T-helper 17 cell (primary cell): Measurements from ENCODE around the gene IL21. TPM values are rescaled to one million over a fixed set of nuclear protein-coding genes. Genes with fewer than 3 reads are reported as not detected.
"Not testable (repeated sequence)": the region's sequence is repeated elsewhere in the genome, so short reads cannot be mapped to it uniquely, and the experiment has no call there.

Experiments
- ATAC-seq: fragments of 150-1000 bp; cut with Tn5 transposase; 2 replicates; pipeline ENCODE4 v1.10.0; 2021; ENCODE audit warnings: mild to moderate bottlenecking, moderate library complexity
- DNase-seq, 3 donors: peaks; one replicate each; pipeline versions ENCODE4 v3.0.0 to v3.0.0-alpha.2; 2020 to 2021
- H3K9me3 ChIP-seq: one replicate; pipeline ENCODE4 v1.7.0; 2013; ENCODE audit warnings: low read length, mild to moderate bottlenecking; ENCODE audit not compliant: control insufficient read depth, poor library complexity, severe bottlenecking
- H3K27ac Mint-ChIP-seq: one replicate; pipeline ENCODE4 v1.8.0; 2022; ENCODE audit warnings: mild to moderate bottlenecking, moderate library complexity, mixed read lengths
- H3K27me3 Mint-ChIP-seq: one replicate; pipeline ENCODE4 v1.8.0; 2022; ENCODE audit warnings: mixed read lengths
- H3K36me3 Mint-ChIP-seq: one replicate; pipeline ENCODE4 v1.8.0; 2022; ENCODE audit warnings: low read depth, mixed read lengths
- H3K4me1 Mint-ChIP-seq: one replicate; pipeline ENCODE4 v1.8.0; 2022; ENCODE audit warnings: mild to moderate bottlenecking, mixed read lengths
- H3K4me3 Mint-ChIP-seq: one replicate; pipeline ENCODE4 v1.8.0; 2022; ENCODE audit warnings: mild to moderate bottlenecking, moderate library complexity, mixed read lengths
- total RNA-seq, 4 donors: library from RNA in 2 of 4; stranded (reverse) in 2 of 4; gene quantifications; one replicate each; pipeline ENCODE4 v1.2.3 and lab custom pipeline; 2022 to 2026

IL21 gene
- total RNA-seq, 2 donors from 2014 or later: 0.77 to 0.91 TPM

DNA sequence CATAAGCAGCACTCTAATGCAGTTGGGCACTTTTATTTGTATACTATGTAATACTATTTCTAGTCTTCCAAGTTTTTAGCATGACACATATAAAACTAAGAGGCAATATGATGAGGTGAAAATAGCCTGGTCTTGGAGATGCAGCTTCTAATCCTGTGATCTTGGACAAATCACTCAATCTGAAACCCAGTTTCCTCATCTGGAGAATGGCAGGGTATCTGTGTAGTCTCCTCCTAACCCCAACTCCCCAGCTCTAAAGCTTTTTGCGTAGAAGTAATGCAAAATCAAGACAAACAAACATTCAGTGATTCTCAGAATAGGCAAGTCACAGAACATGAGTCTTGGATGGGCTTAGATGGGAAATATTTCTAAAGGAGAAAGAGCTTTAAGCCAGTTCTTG, 36.7 kb upstream of the IL21 start:
- Mint-ChIP-seq H3K36me3 (no peaks in the 10 kb centered on the region), H3K27me3 (peaks cover 6% of the 10 kb centered on the region), H3K27ac (no peak overlapping the region), H3K4me1 (no peaks in the 10 kb centered on the region), H3K4me3 (no peak overlapping the region)
- no peaks in the 10 kb centered on the region for H3K9me3 ChIP-seq
- ATAC-seq (no peak), DNase-seq (no peak)

DNA sequence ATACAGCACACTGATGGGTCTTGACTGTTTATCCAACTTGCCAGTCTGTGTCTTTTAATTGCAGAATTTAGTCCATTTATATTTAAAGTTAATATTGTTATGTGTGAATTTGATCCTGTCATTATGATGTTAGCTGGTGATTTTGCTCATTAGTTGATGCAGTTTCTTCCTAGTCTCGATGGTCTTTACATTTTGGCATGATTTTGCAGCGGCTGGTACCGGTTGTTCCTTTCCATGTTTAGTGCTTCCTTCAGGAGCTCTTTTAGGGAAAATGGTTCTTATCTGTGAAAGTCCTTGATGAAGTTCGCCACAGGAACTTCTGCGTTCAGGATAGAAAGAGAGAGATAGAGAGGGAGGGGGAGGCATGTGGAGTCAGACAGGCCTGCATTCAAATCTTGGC, 35.7 kb upstream of the IL21 start:
- not testable (repeated sequence) for H3K36me3 Mint-ChIP-seq, H3K9me3 ChIP-seq, ATAC-seq, H3K27me3 Mint-ChIP-seq, H3K4me1 Mint-ChIP-seq, H3K4me3 Mint-ChIP-seq, H3K27ac Mint-ChIP-seq, DNase-seq

GRCh38 chr4:122652379-122652778, 31.5 kb upstream of the IL21 start:
- no peaks in the 10 kb centered on the region for H3K9me3 ChIP-seq
- peaks cover 2% of the 10 kb centered on the region for H3K4me1 Mint-ChIP-seq
- H3K36me3 Mint-ChIP-seq: no peaks in the 10 kb centered on the region
- DNase-seq (peak in 1 of 3 donors; percentile 23), ATAC-seq (peak; percentile 62)
- H3K27me3 Mint-ChIP-seq: no peaks in the 10 kb centered on the region
- no peak overlapping the region for H3K27ac Mint-ChIP-seq
- H3K4me3 Mint-ChIP-seq: no peak overlapping the region

GRCh38 chr4:122650148-122650547, 29.3 kb upstream of the IL21 start:
- DNase-seq (no peak), ATAC-seq (no peak)
- Mint-ChIP-seq H3K27ac (no peak overlapping the region), H3K27me3 (no peaks in the 10 kb centered on the region), H3K4me1 (peaks cover 2% of the 10 kb centered on the region), H3K4me3 (no peak overlapping the region), H3K36me3 (no peaks in the 10 kb centered on the region)
- H3K9me3 ChIP-seq: no peaks in the 10 kb centered on the region

GRCh38 chr4:122647656-122648055, 26.8 kb upstream of the IL21 start:
- Mint-ChIP-seq H3K4me3 (no peak overlapping the region), H3K36me3 (no peaks in the 10 kb centered on the region), H3K27me3 (no peaks in the 10 kb centered on the region), H3K27ac (no peak overlapping the region), H3K4me1 (peaks cover 2% of the 10 kb centered on the region)
- DNase-seq: no peak
- ATAC-seq: no peak
- no peaks in the 10 kb centered on the region for H3K9me3 ChIP-seq

GRCh38 chr4:122643257-122643656, 22.4 kb upstream of the IL21 start:
- no peaks in the 10 kb centered on the region for H3K9me3 ChIP-seq
- no peak overlapping the region for H3K27ac Mint-ChIP-seq
- ATAC-seq: no peak
- no peaks in the 10 kb centered on the region for H3K27me3 Mint-ChIP-seq
- DNase-seq: no peak
- H3K4me1 Mint-ChIP-seq: peaks cover 5% of the 10 kb centered on the region
- H3K4me3 Mint-ChIP-seq: no peak overlapping the region
- H3K36me3 Mint-ChIP-seq: no peaks in the 10 kb centered on the region

DNA sequence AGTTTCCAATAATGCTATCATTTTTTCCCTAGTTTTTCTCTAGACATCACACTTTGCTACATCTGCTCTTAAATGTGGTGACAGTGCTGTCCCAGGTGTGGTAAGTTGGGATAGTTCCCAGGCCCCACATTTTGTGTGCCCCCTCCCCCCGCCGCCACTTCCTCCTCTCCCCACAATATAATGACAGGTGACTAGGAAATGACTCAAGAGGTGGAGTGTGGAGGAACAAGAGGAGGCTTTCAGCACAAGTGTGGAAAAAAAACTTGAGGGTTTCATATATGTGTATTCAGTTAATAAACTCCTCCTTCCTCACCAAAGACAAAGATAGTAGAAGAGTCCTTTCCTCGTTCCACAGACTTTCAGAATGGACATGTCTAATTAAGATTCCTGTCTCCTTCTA, 18.3 kb upstream of the IL21 start:
- Mint-ChIP-seq H3K4me3 (no peak overlapping the region), H3K27me3 (peaks cover 7% of the 10 kb centered on the region), H3K36me3 (no peaks in the 10 kb centered on the region), H3K4me1 (peaks cover 14% of the 10 kb centered on the region), H3K27ac (no peak overlapping the region)
- DNase-seq (no peak), ATAC-seq (no peak)
- H3K9me3 ChIP-seq: no peaks in the 10 kb centered on the region

DNA sequence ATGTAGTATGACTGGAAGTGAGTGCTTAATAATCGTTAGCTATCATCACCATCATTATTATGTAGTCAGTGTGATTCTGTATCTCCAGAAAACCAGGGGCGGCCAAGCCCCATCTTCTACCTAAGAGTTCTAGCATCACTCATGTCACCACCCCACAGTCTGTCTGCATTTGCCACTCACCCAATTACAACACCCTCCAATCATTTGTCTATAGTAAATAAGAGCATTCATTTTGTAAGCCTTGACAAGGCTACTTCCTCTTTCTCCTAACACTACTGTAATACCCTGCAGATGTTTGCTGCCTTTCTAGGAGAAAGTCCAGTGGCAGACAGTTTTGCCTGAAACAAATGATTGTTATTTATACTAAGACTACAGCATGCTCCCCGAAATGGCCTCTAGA, 15.8 kb upstream of the IL21 start:
- Mint-ChIP-seq H3K27ac (no peak overlapping the region), H3K4me1 (peaks cover 28% of the 10 kb centered on the region), H3K4me3 (no peak overlapping the region), H3K36me3 (no peaks in the 10 kb centered on the region), H3K27me3 (peaks cover 13% of the 10 kb centered on the region)
- DNase-seq (no peak), ATAC-seq (no peak)
- no peaks in the 10 kb centered on the region for H3K9me3 ChIP-seq

GRCh38 chr4:122635205-122635604, 14.3 kb upstream of the IL21 start:
- H3K27ac Mint-ChIP-seq: no peak overlapping the region

DNA sequence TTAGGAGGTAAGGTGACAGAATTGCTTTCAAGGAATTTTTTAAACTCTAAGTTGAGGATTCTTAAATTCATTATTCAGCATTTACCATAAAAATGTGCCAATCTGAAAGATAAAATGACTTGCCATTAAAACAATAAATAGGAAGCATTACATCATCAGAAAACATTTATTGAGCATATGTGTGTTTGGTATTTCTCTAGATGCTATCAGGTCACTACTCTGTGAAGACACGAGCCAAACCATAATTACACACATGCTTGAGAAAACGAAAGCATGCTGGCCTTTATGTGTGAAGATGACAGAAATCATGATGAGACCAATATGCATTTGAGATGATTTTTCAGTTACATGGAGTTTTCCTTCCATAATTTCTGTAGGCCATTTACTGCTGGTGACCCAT, 12.3 kb upstream of the IL21 start:
- ATAC-seq (no peak), DNase-seq (no peak)
- Mint-ChIP-seq H3K4me1 (peaks cover 22% of the 10 kb centered on the region), H3K36me3 (no peaks in the 10 kb centered on the region), H3K4me3 (peak overlapping the region; percentile 1), H3K27ac (peak overlapping the region; percentile 62), H3K27me3 (peaks cover 17% of the 10 kb centered on the region)
- no peaks in the 10 kb centered on the region for H3K9me3 ChIP-seq

More at GRCh38 chr4:122635205-122635604, 14.3 kb upstream of the IL21 start:
- peaks cover 28% of the 10 kb centered on the region for H3K4me1 Mint-ChIP-seq
- no peaks in the 10 kb centered on the region for H3K9me3 ChIP-seq
- H3K36me3 Mint-ChIP-seq: no peaks in the 10 kb centered on the region
- ATAC-seq (peak; percentile 51), DNase-seq (no peak)
- H3K27me3 Mint-ChIP-seq: peaks cover 13% of the 10 kb centered on the region
- peak overlapping the region; percentile 67 for H3K4me3 Mint-ChIP-seq

DNA sequence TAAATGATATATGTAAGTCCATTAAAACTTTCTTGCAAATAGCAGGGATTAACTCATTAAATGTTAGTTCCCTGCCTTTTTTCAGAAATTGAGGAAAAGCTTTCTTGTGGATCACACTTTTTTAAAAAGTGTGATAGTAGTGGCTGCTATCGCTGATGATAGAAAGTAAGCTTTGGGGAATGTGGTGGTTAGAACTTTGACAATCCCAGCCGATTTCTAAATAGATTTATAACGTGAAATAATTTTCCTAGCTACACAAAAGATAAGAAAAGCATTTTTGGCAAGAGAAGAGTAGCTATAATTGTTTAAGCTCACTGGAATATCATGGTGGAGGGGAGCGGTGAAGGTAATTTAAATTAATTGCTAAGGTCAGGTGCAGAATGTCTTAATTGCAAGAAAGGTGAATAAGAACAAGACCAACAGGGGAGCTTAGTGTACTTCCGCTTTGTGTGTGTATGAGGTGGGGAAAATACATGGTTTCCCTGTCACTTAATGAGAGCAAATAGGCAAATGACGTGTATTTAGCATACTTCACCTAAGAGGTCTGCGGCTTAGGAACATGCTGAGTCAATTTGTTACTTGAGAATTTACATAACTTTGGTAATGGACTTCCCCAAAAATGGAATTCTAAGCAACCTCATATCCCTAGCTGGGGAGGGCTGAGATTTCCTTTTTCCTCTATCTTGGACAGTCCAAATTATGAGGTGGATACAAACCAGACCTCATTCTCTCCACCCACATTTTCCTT, 11.7 kb upstream of the IL21 start:
- Mint-ChIP-seq H3K4me1 (peaks cover 22% of the 10 kb centered on the region), H3K36me3 (no peaks in the 10 kb centered on the region), H3K27me3 (peaks cover 17% of the 10 kb centered on the region), H3K4me3 (no peak overlapping the region), H3K27ac (peak overlapping the region; percentile 62)
- DNase-seq (no peak), ATAC-seq (peak; percentile 82)
- H3K9me3 ChIP-seq: no peaks in the 10 kb centered on the region

DNA sequence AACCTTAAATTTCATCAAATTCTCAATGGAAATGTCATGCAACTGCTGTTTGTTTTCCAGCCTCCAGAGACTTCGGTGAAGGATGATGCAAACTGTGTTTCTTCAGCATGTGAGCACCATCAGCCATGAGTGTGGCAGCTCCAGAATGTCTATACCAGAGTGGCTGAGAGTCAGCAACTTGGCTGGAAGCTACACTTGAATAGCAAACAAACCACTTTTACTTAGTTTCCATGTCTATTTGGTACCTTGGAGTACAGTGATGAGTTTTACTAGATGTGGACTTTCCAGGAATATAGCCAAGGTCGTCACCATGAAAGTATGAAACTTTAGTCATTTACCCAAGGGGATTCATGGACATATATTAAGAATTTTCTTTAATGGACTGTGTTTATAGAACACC, 4.3 kb upstream of the IL21 start:
- ATAC-seq (no peak), DNase-seq (no peak)
- Mint-ChIP-seq H3K36me3 (peaks cover 2% of the 10 kb centered on the region), H3K4me1 (peaks cover 4% of the 10 kb centered on the region), H3K27me3 (peaks cover 4% of the 10 kb centered on the region), H3K4me3 (no peak overlapping the region), H3K27ac (no peak overlapping the region)
- H3K9me3 ChIP-seq: no peaks in the 10 kb centered on the region

GRCh38 chr4:122624205-122624604, 3.3 kb upstream of the IL21 start:
- ATAC-seq: no peak

GRCh38 chr4:122623637-122624166, 2.8 kb upstream of the IL21 start:
- ATAC-seq (no peak), DNase-seq (no peak)
- peaks cover 2% of the 10 kb centered on the region for H3K36me3 Mint-ChIP-seq
- H3K4me3 Mint-ChIP-seq: no peak overlapping the region
- H3K9me3 ChIP-seq: no peaks in the 10 kb centered on the region
- peak overlapping the region; percentile 8 for H3K27ac Mint-ChIP-seq
- peaks cover 3% of the 10 kb centered on the region for H3K27me3 Mint-ChIP-seq
- H3K4me1 Mint-ChIP-seq: peaks cover 16% of the 10 kb centered on the region

More at GRCh38 chr4:122624205-122624604, 3.3 kb upstream of the IL21 start:
- H3K9me3 ChIP-seq: no peaks in the 10 kb centered on the region
- Mint-ChIP-seq H3K27ac (no peak overlapping the region), H3K27me3 (peaks cover 4% of the 10 kb centered on the region), H3K4me3 (no peak overlapping the region), H3K36me3 (peaks cover 2% of the 10 kb centered on the region), H3K4me1 (peaks cover 12% of the 10 kb centered on the region)
- no peak for DNase-seq
